Suprapubic skin (tissue), 4 donors: ENCODE results near the gene OSBPL8.

Experiments used
- CTCF ChIP-seq, 2 donors: fragments of 200-600 bp in 1 of 2; fragments of 450-650 bp in 1 of 2; sonication (generic) in 1 of 2; IDR thresholded peaks; one replicate each; pipeline ENCODE4 v1.5.1; 2016 to 2019; ENCODE audit warnings: antibody characterized with exemption in 2 of 2, mild to moderate bottlenecking in 1 of 2, moderate library complexity in 1 of 2
- EP300 ChIP-seq: sonication (generic); formaldehyde crosslinking; IDR thresholded peaks from one replicate; pipeline ENCODE4 v1.6.1; 2017; ENCODE audit warnings: antibody characterized with exemption
- POLR2A ChIP-seq, 2 donors: fragments of 450-650 bp; IDR thresholded peaks; one replicate each; pipeline ENCODE4 v1.6.1; 2017; ENCODE audit warnings: antibody characterized with exemption in 2 of 2, mild to moderate bottlenecking in 2 of 2, moderate library complexity in 2 of 2
- POLR2AphosphoS5 ChIP-seq, 3 donors: sonication (generic); formaldehyde crosslinking; IDR thresholded peaks; one replicate each; pipeline ENCODE4 v1.6.1; 2017; ENCODE audit warnings: antibody characterized with exemption in 3 of 3

- TF ChIP-seq CTCF (IDR thresholded peaks at IDR 0.05): no peak
- no peak for TF ChIP-seq POLR2A (IDR thresholded peaks at IDR 0.05)
- TF ChIP-seq EP300: no peak
- TF ChIP-seq POLR2AphosphoS5 (IDR thresholded peaks at IDR 0.05): no peak
Measured at GRCh38 chr12:76383988-76384387, 175.6 kb downstream of the OSBPL8 start.
